Nephron (organoid): ENCODE data around the gene MUC5AC.

ENCODE experiments used
- H3K27ac Mint-ChIP-seq, 3 experiments: 2 replicates each; pipeline ENCODE4 v1.8.0; 2020; ENCODE audit warnings: mixed read lengths in 3 of 3, mild to moderate bottlenecking in 2 of 3, moderate library complexity in 1 of 3
- H3K27me3 Mint-ChIP-seq: 2 replicates; pipeline ENCODE4 v1.8.0; 2021; ENCODE audit warnings: low read depth, mild to moderate bottlenecking, moderate library complexity, mixed read lengths
- H3K36me3 Mint-ChIP-seq: 2 replicates; pipeline ENCODE4 v1.8.0; 2020; ENCODE audit warnings: low read depth, mixed read lengths
- H3K4me1 Mint-ChIP-seq: 2 replicates; pipeline ENCODE4 v1.8.0; 2020; ENCODE audit warnings: mixed read lengths
- H3K4me3 Mint-ChIP-seq, 3 experiments: 2 replicates each; pipeline ENCODE4 v1.8.0; 2020; ENCODE audit warnings: mild to moderate bottlenecking in 3 of 3, mixed read lengths in 3 of 3, moderate library complexity in 2 of 3
- H3K9me3 Mint-ChIP-seq: 2 replicates; pipeline ENCODE4 v1.8.0; 2020; ENCODE audit warnings: mixed read lengths
- CTCF ChIP-seq, 3 experiments: fragments of 200-600 bp; sonication (generic); IDR thresholded peaks; one replicate each; pipeline ENCODE4 v1.5.0; 2021; ENCODE audit warnings: antibody characterized with exemption in 3 of 3; ENCODE audit not compliant: unreplicated experiment in 3 of 3

MUC5AC gene

GRCh38 chr11:1202154-1202775 lies 44.5 kb downstream of the MUC5AC start:
- H3K27me3 Mint-ChIP-seq, result peaks cover 7% of the 10 kb centered on the region
- no peak overlapping the region for H3K27ac Mint-ChIP-seq
- no peaks in the 10 kb centered on the region for H3K9me3 Mint-ChIP-seq
- no peak overlapping the region for H3K4me3 Mint-ChIP-seq
- H3K36me3 Mint-ChIP-seq, result no peaks in the 10 kb centered on the region
- no peak for TF ChIP-seq CTCF (IDR thresholded peaks at IDR 0.05; ENCODE audit: unreplicated experiment in 3 of 3)
- H3K4me1 Mint-ChIP-seq, result no peaks in the 10 kb centered on the region

- Mint-ChIP-seq H3K27ac (no peak overlapping the region), H3K9me3 (no peaks in the 10 kb centered on the region), H3K27me3 (peaks cover 7% of the 10 kb centered on the region), H3K4me1 (no peaks in the 10 kb centered on the region), H3K4me3 (no peak overlapping the region), H3K36me3 (no peaks in the 10 kb centered on the region)
- TF ChIP-seq CTCF (IDR thresholded peaks at IDR 0.05; ENCODE audit: unreplicated experiment in 3 of 3), result peak; percentile 89 to 92 (median 91)
Measured at GRCh38 chr11:1202776-1203504, 45.2 kb downstream of the MUC5AC start.

GRCh38 chr11:1203505-1204271 lies 45.9 kb downstream of the MUC5AC start:
- TF ChIP-seq CTCF (IDR thresholded peaks at IDR 0.05; ENCODE audit: unreplicated experiment in 3 of 3), result no peak
- Mint-ChIP-seq H3K9me3 (no peaks in the 10 kb centered on the region), H3K4me1 (no peaks in the 10 kb centered on the region), H3K27ac (no peak overlapping the region), H3K36me3 (no peaks in the 10 kb centered on the region), H3K27me3 (peaks cover 7% of the 10 kb centered on the region), H3K4me3 (no peak overlapping the region)

GRCh38 chr11:1204381-1205101 lies 46.8 kb downstream of the MUC5AC start:
- Mint-ChIP-seq H3K27me3 (peaks cover 7% of the 10 kb centered on the region), H3K27ac (no peak overlapping the region), H3K36me3 (no peaks in the 10 kb centered on the region), H3K9me3 (no peaks in the 10 kb centered on the region), H3K4me1 (no peaks in the 10 kb centered on the region), H3K4me3 (no peak overlapping the region)
- TF ChIP-seq CTCF (IDR thresholded peaks at IDR 0.05; ENCODE audit: unreplicated experiment in 3 of 3), result no peak

GRCh38 chr11:1205121-1205986 lies 47.6 kb downstream of the MUC5AC start:
- Mint-ChIP-seq H3K4me1 (no peaks in the 10 kb centered on the region), H3K27me3 (peaks cover 7% of the 10 kb centered on the region), H3K27ac (no peak overlapping the region), H3K4me3 (no peak overlapping the region), H3K36me3 (no peaks in the 10 kb centered on the region), H3K9me3 (peaks cover 3% of the 10 kb centered on the region)
- TF ChIP-seq CTCF (IDR thresholded peaks at IDR 0.05; ENCODE audit: unreplicated experiment in 3 of 3), result no peak
